OCI-LY1 (cell line): ENCODE data around the gene HPRT1.

Source experiments
- H2AFZ ChIP-seq: fragments of 200-600 bp; sonication (generic), shearing (Covaris generic); 2 replicates; pipeline ENCODE4 v1.6.0; 2014; ENCODE audit warnings: antibody characterized with exemption, mild to moderate bottlenecking, low read length
- H3F3A ChIP-seq: fragments of 200-600 bp; sonication (generic), shearing (Covaris generic); 2 replicates; pipeline ENCODE4 v1.6.0; 2014; ENCODE audit warnings: mild to moderate bottlenecking, antibody characterized with exemption, low read length, moderate library complexity; ENCODE audit not compliant: insufficient read depth
- H3K27ac ChIP-seq: fragments of 200-600 bp; sonication (generic); 2 replicates; pipeline ENCODE4 v1.5.1; 2014; ENCODE audit warnings: low read length, mixed run types, mild to moderate bottlenecking, low read depth; ENCODE audit not compliant: poor library complexity, severe bottlenecking
- H3K27me3 ChIP-seq: fragments of 200-600 bp; sonication (generic); 2 replicates; pipeline ENCODE4 v1.6.0; 2014; ENCODE audit warnings: antibody characterized with exemption, mild to moderate bottlenecking, low read length, moderate library complexity; ENCODE audit not compliant: insufficient read depth
- H3K36me3 ChIP-seq: fragments of 200-600 bp; sonication (generic); 2 replicates; pipeline ENCODE4 v1.6.1; 2014; ENCODE audit warnings: mild to moderate bottlenecking, antibody characterized with exemption, low read length, moderate library complexity, mixed read lengths; ENCODE audit not compliant: insufficient read depth
- H3K4me1 ChIP-seq: fragments of 200-600 bp; sonication (generic); 2 replicates; pipeline ENCODE4 v1.5.1; 2014; ENCODE audit warnings: mild to moderate bottlenecking, low read length, moderate library complexity; ENCODE audit not compliant: insufficient read depth, severe bottlenecking
- H3K4me2 ChIP-seq: fragments of 200-600 bp; sonication (generic), shearing (Covaris generic); 2 replicates; pipeline ENCODE4 v1.6.1; 2014; ENCODE audit warnings: low read length
- H3K4me3 ChIP-seq: fragments of 200-600 bp; sonication (generic); 2 replicates; pipeline ENCODE4 v1.5.1; 2014; ENCODE audit warnings: low read length, low read depth, mild to moderate bottlenecking, mixed read lengths; ENCODE audit not compliant: poor library complexity, severe bottlenecking
- H3K79me2 ChIP-seq: fragments of 200-600 bp; shearing (Covaris generic); 2 replicates; pipeline ENCODE4 v1.6.1; 2016; ENCODE audit warnings: mixed run types, low read length, mixed read lengths; ENCODE audit not compliant: insufficient read depth
- H3K9ac ChIP-seq: fragments of 200-600 bp; sonication (generic), shearing (Covaris generic); 2 replicates; pipeline ENCODE4 v1.6.1; 2014; ENCODE audit warnings: mild to moderate bottlenecking, low read length, mixed read lengths
- H3K9me2 ChIP-seq: fragments of 200-600 bp; sonication (generic), shearing (Covaris generic); 2 replicates; pipeline ENCODE4 v1.6.1; 2014; ENCODE audit warnings: low read depth, mild to moderate bottlenecking, low read length, mixed read lengths
- H3K9me3 ChIP-seq: fragments of 200-600 bp; shearing (Covaris generic); 2 replicates; pipeline ENCODE4 v1.6.1; 2014; ENCODE audit warnings: low read length, mixed read lengths
- H4K20me1 ChIP-seq: fragments of 200-600 bp; sonication (generic), shearing (Covaris generic); 2 replicates; pipeline ENCODE4 v1.6.0; 2016; ENCODE audit warnings: mild to moderate bottlenecking, low read length; ENCODE audit not compliant: insufficient read depth
- EZH2 ChIP-seq: fragments of 200-600 bp; sonication (generic), shearing (Covaris generic); IDR thresholded peaks from 2 replicates; pipeline ENCODE4 v1.8.0; 2017; ENCODE audit warnings: borderline replicate concordance, mixed run types, mild to moderate bottlenecking, antibody characterized with exemption, low read length, moderate library complexity, mixed read lengths
- TF ChIP-seq, protein P1 (sequence below): fragments of 200-600 bp; sonication (generic), shearing (Covaris generic); IDR thresholded peaks from 2 replicates; pipeline ENCODE4 v1.5.1; 2017; ENCODE audit warnings: mild to moderate bottlenecking, antibody characterized with exemption, low read length, moderate library complexity, mixed read lengths

Gene HPRT1

DNA sequence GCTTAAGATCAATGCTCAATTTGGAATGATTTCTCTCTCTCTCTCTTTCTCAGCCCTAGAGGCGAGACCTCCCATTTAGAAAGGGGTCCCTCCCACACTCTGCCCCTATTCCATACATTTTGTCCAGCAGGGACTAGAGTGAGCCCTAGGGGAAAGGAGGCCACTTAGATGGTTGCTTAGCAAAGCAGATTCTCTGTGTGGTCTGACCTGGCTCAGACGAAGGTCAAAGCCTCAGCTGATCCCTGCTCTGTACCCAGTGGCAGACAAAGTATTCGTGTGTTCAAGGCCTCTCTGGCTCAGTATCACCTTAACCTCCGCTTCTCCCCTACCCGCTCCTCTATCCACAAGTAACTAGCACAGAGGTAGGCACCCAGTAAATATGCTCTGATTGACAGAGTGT lies 78.4 kb downstream of the HPRT1 start:
- Histone ChIP-seq H3K79me2 (no peaks in the 10 kb centered on the region), H3K4me3 (no peak overlapping the region), H3F3A (no peaks in the 10 kb centered on the region), H3K27me3 (no peaks in the 10 kb centered on the region), H3K9me2 (no peaks in the 10 kb centered on the region), H3K9me3 (no peaks in the 10 kb centered on the region), H3K9ac (no peak overlapping the region), H3K4me2 (no peak overlapping the region), H2AFZ (no peak overlapping the region), H3K36me3 (no peaks in the 10 kb centered on the region), H4K20me1 (no peaks in the 10 kb centered on the region), H3K27ac (no peak overlapping the region), H3K4me1 (no peaks in the 10 kb centered on the region)
- no peak for TF ChIP-seq EZH2
- TF ChIP-seq, protein P1, sequence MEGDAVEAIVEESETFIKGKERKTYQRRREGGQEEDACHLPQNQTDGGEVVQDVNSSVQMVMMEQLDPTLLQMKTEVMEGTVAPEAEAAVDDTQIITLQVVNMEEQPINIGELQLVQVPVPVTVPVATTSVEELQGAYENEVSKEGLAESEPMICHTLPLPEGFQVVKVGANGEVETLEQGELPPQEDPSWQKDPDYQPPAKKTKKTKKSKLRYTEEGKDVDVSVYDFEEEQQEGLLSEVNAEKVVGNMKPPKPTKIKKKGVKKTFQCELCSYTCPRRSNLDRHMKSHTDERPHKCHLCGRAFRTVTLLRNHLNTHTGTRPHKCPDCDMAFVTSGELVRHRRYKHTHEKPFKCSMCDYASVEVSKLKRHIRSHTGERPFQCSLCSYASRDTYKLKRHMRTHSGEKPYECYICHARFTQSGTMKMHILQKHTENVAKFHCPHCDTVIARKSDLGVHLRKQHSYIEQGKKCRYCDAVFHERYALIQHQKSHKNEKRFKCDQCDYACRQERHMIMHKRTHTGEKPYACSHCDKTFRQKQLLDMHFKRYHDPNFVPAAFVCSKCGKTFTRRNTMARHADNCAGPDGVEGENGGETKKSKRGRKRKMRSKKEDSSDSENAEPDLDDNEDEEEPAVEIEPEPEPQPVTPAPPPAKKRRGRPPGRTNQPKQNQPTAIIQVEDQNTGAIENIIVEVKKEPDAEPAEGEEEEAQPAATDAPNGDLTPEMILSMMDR: no peak

DNA sequence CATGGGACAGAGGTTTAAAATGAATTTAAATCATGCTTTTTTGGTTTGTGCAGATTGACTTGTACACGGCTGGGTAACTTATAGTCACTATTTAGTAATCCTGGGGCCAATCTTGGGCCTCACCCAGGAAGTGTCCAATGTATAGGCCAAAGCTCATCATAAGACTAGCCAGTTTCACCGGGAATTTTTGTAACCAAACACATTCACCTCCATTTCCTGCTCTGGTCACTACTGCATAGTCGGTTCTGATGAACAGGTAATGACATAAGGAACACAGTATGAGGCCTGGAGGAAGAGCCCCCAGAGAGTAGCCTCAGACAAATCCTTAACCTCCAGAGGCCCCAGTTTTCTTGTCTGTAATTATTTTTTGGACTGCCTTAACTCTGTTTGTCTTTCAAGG lies 81.9 kb downstream of the HPRT1 start:
- Histone ChIP-seq H3F3A (no peaks in the 10 kb centered on the region), H2AFZ (no peak overlapping the region), H3K36me3 (no peaks in the 10 kb centered on the region), H3K4me1 (no peaks in the 10 kb centered on the region), H3K9me3 (no peaks in the 10 kb centered on the region), H3K27ac (no peak overlapping the region), H3K4me3 (no peak overlapping the region), H3K79me2 (no peaks in the 10 kb centered on the region), H3K9me2 (no peaks in the 10 kb centered on the region), H3K27me3 (no peaks in the 10 kb centered on the region), H3K9ac (no peak overlapping the region), H3K4me2 (no peak overlapping the region), H4K20me1 (no peaks in the 10 kb centered on the region)
- no peak for TF ChIP-seq EZH2
- TF ChIP-seq, protein P1: no peak

DNA sequence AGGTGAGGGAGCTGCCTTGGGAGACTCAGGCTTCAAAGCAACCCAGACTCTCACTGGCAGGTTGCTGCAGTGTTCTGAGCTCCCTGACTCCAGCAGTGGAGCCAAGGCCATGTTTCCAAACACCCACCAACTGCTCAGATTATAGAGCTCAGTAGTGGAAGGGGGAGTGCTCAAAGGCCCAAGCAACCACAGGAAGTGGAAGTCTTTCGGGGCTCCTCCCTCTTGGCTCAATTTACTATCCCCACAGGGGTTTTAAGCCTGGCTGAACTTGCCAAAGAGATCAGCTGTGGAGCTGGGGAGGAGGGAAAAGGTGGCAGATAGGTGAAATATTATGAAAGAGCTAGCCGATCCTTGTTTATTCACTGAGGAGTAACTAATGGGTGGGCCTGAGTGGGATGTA lies 82.5 kb downstream of the HPRT1 start:
- Histone ChIP-seq H3K79me2 (no peaks in the 10 kb centered on the region), H3K4me2 (no peak overlapping the region), H3K27ac (no peak overlapping the region), H3F3A (no peaks in the 10 kb centered on the region), H3K9me3 (no peaks in the 10 kb centered on the region), H3K9me2 (no peaks in the 10 kb centered on the region), H3K4me3 (no peak overlapping the region), H3K36me3 (no peaks in the 10 kb centered on the region), H4K20me1 (no peaks in the 10 kb centered on the region), H3K4me1 (no peaks in the 10 kb centered on the region), H3K9ac (no peak overlapping the region), H3K27me3 (no peaks in the 10 kb centered on the region), H2AFZ (no peak overlapping the region)
- TF ChIP-seq, protein P1: no peak
- no peak for TF ChIP-seq EZH2
